BLaER1 treated with 17β-estradiol and CSF1 and Interleukin-3, amounts not matched to agents 10 nM and 100 nM (cell line): Measurements from ENCODE around the gene RAP2B.

Source experiments
- H3K27ac ChIP-seq, 11 experiments: shearing (Covaris generic); formaldehyde crosslinking; 2 replicates each; pipeline ENCODE4 v1.8.1; 2022
- H3K27me3 ChIP-seq, 11 experiments: shearing (Covaris generic); formaldehyde crosslinking; 2 replicates each; pipeline ENCODE4 v1.8.1; 2022
- H3K36me3 ChIP-seq, 11 experiments: shearing (Covaris generic); formaldehyde crosslinking; 2 replicates each; pipeline ENCODE4 v1.8.1; 2022
- H3K4me1 ChIP-seq, 10 experiments: shearing (Covaris generic); formaldehyde crosslinking; 2 replicates each; pipeline ENCODE4 v1.8.1; 2022
- H3K4me2 ChIP-seq, 11 experiments: shearing (Covaris generic); formaldehyde crosslinking; 2 replicates each; pipeline ENCODE4 v1.8.1; 2022
- H3K4me3 ChIP-seq, 10 experiments: shearing (Covaris generic); formaldehyde crosslinking; 2 replicates each; pipeline ENCODE4 v1.8.1; 2022
- H3K9ac ChIP-seq, 11 experiments: shearing (Covaris generic); formaldehyde crosslinking; 2 replicates each; pipeline ENCODE4 v1.8.1; 2022
- H3K9me3 ChIP-seq, 11 experiments: shearing (Covaris generic); formaldehyde crosslinking; replicated peaks in 1 of 11; 2 replicates each; pipeline ENCODE4 v1.8.1; 2022
- H4K20me1 ChIP-seq, 11 experiments: shearing (Covaris generic); formaldehyde crosslinking; 2 replicates each; pipeline ENCODE4 v1.8.1; 2022
- Cebpa-rat ChIP-seq, 11 experiments: shearing (Covaris generic); IDR thresholded peaks; 2 replicates each; pipeline ENCODE4 v1.8.1; 2022

RAP2B gene

GRCh38 chr3:153163756-153164550 is 1.9 kb downstream of the RAP2B start:
- peak overlapping the region; percentile 84 to 98 (median 92) for H3K4me2 ChIP-seq
- no peaks in the 10 kb centered on the region for H3K9me3 ChIP-seq
- peaks cover 6 to 53% (median 19%) of the 10 kb centered on the region in 11 experiments; a peak in 16 of 22 replicates for H3K36me3 ChIP-seq
- peak overlapping the region; percentile 90 to 96 (median 93) for H3K9ac ChIP-seq
- TF ChIP-seq Cebpa-rat (IDR thresholded peaks at IDR 0.05), result no peak
- H3K27ac ChIP-seq, result peak overlapping the region; percentile 69 to 96 (median 93)
- H4K20me1 ChIP-seq, result peaks cover 51 to 69% (median 65%) of the 10 kb centered on the region in 11 experiments
- H3K4me3 ChIP-seq, result peak overlapping the region; percentile 70 to 94 (median 89)
- no peaks in the 10 kb centered on the region for H3K27me3 ChIP-seq
- H3K4me1 ChIP-seq, result peaks cover 31 to 54% (median 40%) of the 10 kb centered on the region in 10 experiments

GRCh38 chr3:153165261-153165681 is 3.2 kb downstream of the RAP2B start:
- H3K4me3 ChIP-seq, result peak overlapping the region in 9 of 10 experiments; percentile 70 to 94 (median 90); a peak in 16 of 20 replicates
- peak overlapping the region in 4 of 11 experiments; percentile 92 to 95 (median 92); a peak in 6 of 22 replicates for H3K9ac ChIP-seq
- no peak for TF ChIP-seq Cebpa-rat (IDR thresholded peaks at IDR 0.05)
- peak overlapping the region in 3 of 11 experiments; percentile 12 to 69 (median 34); a peak in 5 of 22 replicates for H3K27ac ChIP-seq
- no peaks in the 10 kb centered on the region for H3K27me3 ChIP-seq
- H3K9me3 ChIP-seq, result no peaks in the 10 kb centered on the region
- H3K4me1 ChIP-seq, result peaks cover 23 to 54% (median 32%) of the 10 kb centered on the region in 10 experiments
- H3K4me2 ChIP-seq, result peak overlapping the region; percentile 84 to 98 (median 92)
- peaks cover 51 to 82% (median 76%) of the 10 kb centered on the region in 11 experiments for H4K20me1 ChIP-seq
- peaks cover 12 to 67% (median 27%) of the 10 kb centered on the region in 11 experiments; a peak in 18 of 22 replicates for H3K36me3 ChIP-seq

GRCh38 chr3:153166206-153166605 is 4.2 kb downstream of the RAP2B start:
- no peak for TF ChIP-seq Cebpa-rat (IDR thresholded peaks at IDR 0.05)
- Histone ChIP-seq H3K4me1 (peaks cover 23 to 55% (median 32%) of the 10 kb centered on the region in 10 experiments; a peak in 19 of 20 replicates), H3K27ac (peak overlapping the region in 4 of 11 experiments; percentile 2 to 69 (median 23); a peak in 4 of 22 replicates)

GRCh38 chr3:153166796-153167195 is 4.8 kb downstream of the RAP2B start:
- Histone ChIP-seq H3K4me1 (peaks cover 23 to 55% (median 32%) of the 10 kb centered on the region in 10 experiments; a peak in 19 of 20 replicates), H3K27me3 (no peaks in the 10 kb centered on the region), H3K4me2 (peak overlapping the region; percentile 84 to 98 (median 92); a peak in 20 of 22 replicates), H3K27ac (peak overlapping the region in 2 of 11 experiments; percentile 12 to 34; a peak in 1 of 22 replicates), H3K36me3 (peaks cover 12 to 78% (median 27%) of the 10 kb centered on the region in 11 experiments; a peak in 18 of 22 replicates), H3K9ac (peak overlapping the region in 3 of 11 experiments; percentile 92 to 93 (median 92); a peak in 5 of 22 replicates), H4K20me1 (peaks cover 51 to 94% (median 76%) of the 10 kb centered on the region in 11 experiments), H3K4me3 (peak overlapping the region in 3 of 10 experiments; percentile 82 to 88 (median 86); a peak in 8 of 20 replicates), H3K9me3 (no peaks in the 10 kb centered on the region)
- no peak for TF ChIP-seq Cebpa-rat (IDR thresholded peaks at IDR 0.05)

More at GRCh38 chr3:153166206-153166605, 4.2 kb downstream of the RAP2B start:
- H3K9me3 ChIP-seq, result no peaks in the 10 kb centered on the region
- H3K27me3 ChIP-seq, result no peaks in the 10 kb centered on the region
- peak overlapping the region in 3 of 11 experiments; percentile 92 to 93 (median 92); a peak in 6 of 22 replicates for H3K9ac ChIP-seq
- H3K4me3 ChIP-seq, result peak overlapping the region in 5 of 10 experiments; percentile 82 to 92 (median 88); a peak in 10 of 20 replicates
- H3K4me2 ChIP-seq, result peak overlapping the region; percentile 84 to 98 (median 92)
- peaks cover 51 to 91% (median 76%) of the 10 kb centered on the region in 11 experiments for H4K20me1 ChIP-seq
- H3K36me3 ChIP-seq, result peaks cover 12 to 76% (median 27%) of the 10 kb centered on the region in 11 experiments; a peak in 18 of 22 replicates

DNA sequence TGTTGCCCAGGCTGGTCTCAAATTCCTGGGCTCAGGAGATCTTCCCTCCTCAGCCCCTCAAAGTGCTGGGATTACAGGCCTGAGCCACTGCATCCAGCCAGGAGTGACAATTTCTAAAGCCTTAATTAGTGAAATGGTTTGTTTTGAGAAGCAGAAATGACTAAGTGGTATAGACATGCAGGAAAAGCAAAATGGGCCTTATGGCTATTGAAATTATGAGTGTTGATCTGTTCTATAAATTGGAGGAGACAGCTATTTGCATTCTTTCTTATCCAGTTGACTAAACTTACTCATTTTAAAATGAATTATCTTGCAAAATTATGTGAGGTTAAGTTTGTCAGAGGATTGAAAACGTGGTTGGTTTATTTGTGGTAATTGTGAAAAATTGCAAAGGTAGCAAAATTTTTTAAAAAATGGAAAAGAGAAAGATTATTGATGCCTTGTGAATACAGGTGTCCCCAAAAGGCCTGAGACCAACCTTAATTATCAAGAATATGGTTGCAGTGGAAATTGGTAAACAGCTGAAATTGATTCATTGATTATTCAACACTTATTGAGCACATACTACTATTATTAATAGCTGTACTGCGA is 7.9 kb downstream of the RAP2B start:
- peak overlapping the region in 3 of 11 experiments; percentile 19 to 98 (median 58); a peak in 5 of 22 replicates for H3K4me2 ChIP-seq
- H3K9me3 ChIP-seq, result no peaks in the 10 kb centered on the region; a peak in 1 of 22 replicates
- H4K20me1 ChIP-seq, result peaks cover 31 to 79% (median 49%) of the 10 kb centered on the region in 11 experiments
- no peaks in the 10 kb centered on the region for H3K27me3 ChIP-seq
- peaks cover 18 to 55% (median 22%) of the 10 kb centered on the region in 10 experiments; a peak in 19 of 20 replicates for H3K4me1 ChIP-seq
- H3K4me3 ChIP-seq, result no peak overlapping the region
- no peak overlapping the region for H3K9ac ChIP-seq
- no peak overlapping the region for H3K27ac ChIP-seq
- TF ChIP-seq Cebpa-rat (IDR thresholded peaks at IDR 0.05), result no peak
- peaks cover 12 to 82% (median 27%) of the 10 kb centered on the region in 11 experiments; a peak in 18 of 22 replicates for H3K36me3 ChIP-seq

GRCh38 chr3:153171256-153171655 is 9.2 kb downstream of the RAP2B start:
- H3K27me3 ChIP-seq, result no peaks in the 10 kb centered on the region
- peaks cover 5 to 49% (median 9%) of the 10 kb centered on the region in 10 experiments; a peak in 18 of 20 replicates for H3K4me1 ChIP-seq
- H3K4me2 ChIP-seq, result peak overlapping the region in 1 of 11 experiments; percentile 98; a peak in 1 of 22 replicates
- no peak for TF ChIP-seq Cebpa-rat (IDR thresholded peaks at IDR 0.05)
- H3K27ac ChIP-seq, result no peak overlapping the region
- H4K20me1 ChIP-seq, result peaks cover 17 to 65% (median 36%) of the 10 kb centered on the region in 11 experiments
- H3K9ac ChIP-seq, result no peak overlapping the region
- no peak overlapping the region for H3K4me3 ChIP-seq
- peaks cover 7 to 13% (median 10%) of the 10 kb centered on the region in 11 experiments; a peak in 20 of 22 replicates for H3K9me3 ChIP-seq
- peaks cover 9 to 82% (median 21%) of the 10 kb centered on the region in 11 experiments; a peak in 17 of 22 replicates for H3K36me3 ChIP-seq

- Histone ChIP-seq H3K27ac (no peak overlapping the region), H3K9me3 (peaks cover 13 to 18% (median 16%) of the 10 kb centered on the region in 11 experiments; a peak in 20 of 22 replicates), H3K4me3 (no peak overlapping the region), H3K4me2 (no peak overlapping the region), H3K9ac (no peak overlapping the region), H3K36me3 (peaks cover 9 to 82% (median 20%) of the 10 kb centered on the region in 11 experiments; a peak in 17 of 22 replicates), H3K27me3 (no peaks in the 10 kb centered on the region), H3K4me1 (peaks cover 0 to 42% (median 4%) of the 10 kb centered on the region in 10 experiments; a peak in 11 of 20 replicates), H4K20me1 (peaks cover 12 to 58% (median 29%) of the 10 kb centered on the region in 11 experiments)
- TF ChIP-seq Cebpa-rat (IDR thresholded peaks at IDR 0.05), result no peak
These were observed 9.9 kb downstream of the RAP2B start for GRCh38 chr3:153171918-153172317.
